GM21576 (cell line): ENCODE data around the gene KCNC4.
A peak's percentile ranks its signal among the peaks of the same experiment; 100 is the strongest.

Experiments used
- ATAC-seq: cut with Tn5 transposase; IDR thresholded peaks from one replicate; pipeline ENCODE4 v1.9.1; 2021; ENCODE audit warnings: mild to moderate bottlenecking, moderate library complexity; ENCODE audit not compliant: unreplicated experiment

KCNC4 gene

GRCh38 chr1:110188035-110188618 is 22.0 kb upstream of the KCNC4 start:
- no peak for ATAC-seq

DNA sequence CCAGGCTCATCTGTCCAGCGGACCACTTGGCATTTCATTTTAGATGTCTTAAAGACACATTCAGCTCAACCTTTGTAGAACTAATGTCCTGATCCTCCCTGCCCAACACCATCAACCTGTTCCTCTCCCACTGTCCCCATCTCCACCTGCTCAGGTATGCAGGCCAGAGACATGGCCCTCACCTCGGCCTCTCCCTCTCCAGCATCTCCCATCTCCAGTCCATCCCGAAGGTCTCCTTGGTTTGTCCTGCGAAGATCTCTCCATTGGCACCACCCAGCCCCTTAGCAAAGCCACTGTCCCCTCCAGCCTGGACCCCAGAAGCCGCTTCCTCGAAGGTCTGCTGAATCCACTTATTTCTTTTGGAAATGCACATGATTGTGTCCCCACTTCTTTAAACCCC is 20.9 kb upstream of the KCNC4 start:
- no peak for ATAC-seq

GRCh38 chr1:110190282-110190929 is 19.7 kb upstream of the KCNC4 start:
- no peak for ATAC-seq

DNA sequence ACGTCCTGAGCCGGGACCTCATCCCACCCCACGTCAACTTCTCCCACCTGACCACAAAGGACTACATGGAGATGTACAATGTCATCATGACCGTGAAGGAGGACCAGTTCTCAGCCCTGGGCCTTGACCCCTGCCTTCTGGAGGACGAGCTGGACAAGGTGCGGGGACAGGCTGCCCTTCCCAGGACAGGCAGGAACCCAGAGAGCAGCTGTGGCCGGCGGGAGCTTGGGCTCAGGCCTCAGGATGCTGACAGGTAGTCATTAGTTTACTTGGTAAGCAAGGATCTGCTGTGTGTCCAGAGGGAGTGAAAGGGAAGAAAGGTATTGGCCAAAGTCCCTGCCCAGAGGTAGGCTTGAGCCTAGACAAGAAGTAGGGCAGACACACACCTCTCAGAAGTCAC is 17.6 kb upstream of the KCNC4 start:
- ATAC-seq: no peak

DNA sequence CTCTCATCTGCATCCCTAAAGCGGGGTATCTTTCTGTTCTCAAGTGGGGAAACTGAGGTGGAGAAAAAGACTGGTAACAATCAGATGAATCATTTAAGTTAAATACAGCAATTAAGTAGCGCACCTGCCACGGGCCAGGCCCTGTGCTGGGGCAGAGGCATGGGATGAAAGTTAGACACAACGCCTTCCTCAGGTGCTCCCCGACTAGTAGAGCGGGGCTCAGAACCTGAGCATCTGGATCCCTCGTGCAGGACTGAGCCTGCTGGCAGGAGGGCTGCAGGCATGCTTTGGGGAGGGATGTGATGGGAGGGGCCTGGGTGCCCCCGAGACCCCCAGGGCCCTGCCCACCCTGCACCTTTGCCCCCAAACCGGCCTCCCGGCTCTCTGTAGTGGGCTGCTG is 14.9 kb upstream of the KCNC4 start:
- ATAC-seq: no peak

DNA sequence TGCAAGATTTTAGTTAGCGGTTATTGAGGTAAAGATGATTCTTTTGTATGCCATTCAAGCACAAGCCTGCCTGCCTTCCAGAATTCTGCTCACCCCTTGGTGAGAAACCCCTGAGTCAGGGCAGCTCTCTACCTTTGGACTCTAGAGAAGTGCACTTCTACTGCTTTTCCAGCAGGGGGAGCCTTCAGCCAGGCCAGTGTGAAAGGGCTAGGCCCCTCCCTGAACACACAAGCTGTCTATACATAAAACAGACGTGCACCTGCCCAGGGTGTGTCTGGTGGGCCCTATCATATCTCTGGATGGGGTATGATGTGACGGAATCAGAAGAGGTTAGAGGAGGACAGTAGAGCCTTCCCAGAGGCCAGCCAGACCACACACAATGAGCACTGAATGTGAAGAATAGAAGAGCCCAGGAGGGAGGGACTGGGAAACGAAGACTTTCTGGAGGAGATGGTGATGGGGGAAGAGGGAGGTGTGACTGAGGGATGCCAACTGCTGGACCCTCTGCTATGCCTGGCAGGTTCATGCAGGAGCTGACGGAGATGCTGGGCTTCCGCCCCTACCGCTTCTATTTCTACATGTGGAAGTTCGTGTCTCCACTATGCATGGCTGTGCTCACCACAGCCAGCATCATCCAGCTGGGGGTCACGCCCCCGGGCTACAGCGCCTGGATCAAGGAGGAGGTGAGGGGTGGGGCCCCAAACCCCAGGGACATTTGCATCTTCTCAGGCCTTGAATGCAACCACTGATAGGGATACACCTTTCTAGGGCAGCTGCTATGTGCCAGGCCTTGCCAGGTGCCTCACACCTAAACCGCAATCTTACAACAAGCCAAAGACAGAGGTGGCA is 13.0 kb upstream of the KCNC4 start:
- peak; percentile 59 for ATAC-seq

DNA sequence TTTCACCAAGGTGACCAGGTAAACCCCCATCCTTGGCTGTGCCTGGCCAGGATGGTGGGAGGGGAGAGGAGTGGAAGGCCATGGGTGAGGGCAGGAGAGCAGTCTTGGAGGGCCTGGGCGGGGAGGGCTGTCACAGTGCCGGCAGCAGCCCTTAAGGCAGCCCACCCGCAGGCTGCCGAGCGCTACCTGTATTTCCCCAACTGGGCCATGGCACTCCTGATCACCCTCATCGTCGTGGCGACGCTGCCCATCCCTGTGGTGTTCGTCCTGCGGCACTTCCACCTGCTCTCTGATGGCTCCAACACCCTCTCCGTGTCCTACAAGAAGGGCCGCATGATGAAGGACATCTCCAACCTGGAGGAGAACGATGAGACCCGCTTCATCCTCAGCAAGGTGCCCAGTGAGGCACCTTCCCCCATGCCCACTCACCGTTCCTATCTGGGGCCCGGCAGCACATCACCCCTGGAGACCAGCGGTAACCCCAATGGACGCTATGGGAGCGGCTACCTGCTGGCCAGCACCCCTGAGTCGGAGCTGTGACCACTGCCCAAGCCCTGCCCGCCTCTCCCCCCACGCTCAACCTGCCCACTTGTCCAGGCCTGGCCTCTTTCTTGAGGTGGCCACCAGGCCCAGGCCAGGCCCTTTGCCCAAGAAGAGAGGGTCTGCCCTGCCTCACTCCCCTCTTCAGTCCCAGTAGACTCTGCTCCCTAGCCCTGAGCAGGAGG is 12.0 kb upstream of the KCNC4 start:
- no peak for ATAC-seq

- ATAC-seq: no peak
Observed at GRCh38 chr1:110198746-110199145, 11.4 kb upstream of the KCNC4 start.

DNA sequence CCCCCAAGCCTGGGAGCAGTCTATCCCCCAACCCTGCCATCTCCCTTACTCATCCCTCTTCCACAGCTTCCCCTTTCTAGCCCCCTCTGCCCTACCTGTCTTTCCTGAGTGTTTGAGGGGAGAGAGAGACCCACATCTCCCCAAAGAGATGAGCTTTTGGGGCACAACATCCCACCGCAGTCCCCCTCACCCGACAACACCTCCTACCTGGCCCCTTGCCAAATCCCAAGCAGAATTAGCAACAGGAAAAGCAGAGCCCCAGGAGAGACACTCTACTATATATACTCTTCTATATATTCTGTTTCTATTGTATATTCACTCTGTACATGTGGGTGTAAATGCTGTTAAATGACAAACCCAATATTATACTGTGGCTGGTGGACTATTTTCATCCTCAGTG is 9.9 kb upstream of the KCNC4 start:
- ATAC-seq: no peak

DNA sequence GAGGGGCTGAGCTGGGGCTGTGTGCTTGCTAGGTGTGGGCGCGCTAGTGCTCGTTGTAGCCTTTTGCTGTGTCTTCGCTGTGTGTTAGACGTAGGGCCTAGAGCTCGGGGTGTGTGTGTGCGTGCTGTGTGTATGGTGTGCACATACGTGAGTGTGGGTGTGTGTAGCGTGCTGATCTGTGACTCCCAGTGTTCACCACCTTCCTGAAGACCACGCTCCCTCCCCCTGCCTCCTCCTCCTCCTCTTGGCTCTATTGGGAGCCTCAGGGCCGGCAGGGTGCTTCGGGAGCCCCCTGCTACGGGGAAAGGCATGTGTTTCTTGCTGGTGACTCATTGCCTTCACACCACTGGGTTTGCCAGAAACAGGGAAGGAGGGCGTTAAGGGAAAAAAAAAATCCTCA is 9.4 kb upstream of the KCNC4 start:
- ATAC-seq: no peak

- ATAC-seq: no peak
Observed at GRCh38 chr1:110201157-110201825, 8.8 kb upstream of the KCNC4 start.

DNA sequence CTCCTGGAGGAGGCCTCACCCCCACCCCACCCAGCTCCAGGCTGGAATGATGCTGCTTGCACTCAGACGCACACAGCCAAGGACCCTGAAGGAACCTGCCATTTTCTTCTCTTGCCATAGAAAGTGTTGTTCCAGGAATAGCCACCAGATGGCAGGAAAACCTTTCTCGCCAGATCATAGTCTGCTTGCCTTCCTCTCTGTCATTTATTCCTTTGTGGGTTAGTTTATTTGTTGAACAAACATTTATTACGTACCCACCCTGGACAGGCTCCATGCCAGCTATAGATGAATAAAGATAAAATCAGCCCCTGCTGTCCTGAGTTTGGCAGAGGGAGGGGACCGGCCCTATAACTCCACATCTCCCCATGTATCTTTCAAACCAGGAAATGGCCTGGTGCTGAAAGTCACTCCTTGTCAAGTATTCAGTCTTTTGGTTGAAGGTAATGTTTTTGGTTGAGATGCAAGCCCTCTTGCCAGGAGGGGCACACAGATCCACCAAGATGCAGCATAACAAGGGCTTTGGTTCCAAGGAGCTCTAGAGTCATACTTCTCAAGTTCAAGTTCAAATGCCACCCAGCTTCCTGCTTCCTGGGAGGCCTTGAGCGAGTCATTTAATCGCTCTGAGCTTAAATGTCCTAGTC is 7.0 kb upstream of the KCNC4 start:
- ATAC-seq: no peak

GRCh38 chr1:110205156-110205555 is 5.0 kb upstream of the KCNC4 start:
- ATAC-seq: no peak

DNA sequence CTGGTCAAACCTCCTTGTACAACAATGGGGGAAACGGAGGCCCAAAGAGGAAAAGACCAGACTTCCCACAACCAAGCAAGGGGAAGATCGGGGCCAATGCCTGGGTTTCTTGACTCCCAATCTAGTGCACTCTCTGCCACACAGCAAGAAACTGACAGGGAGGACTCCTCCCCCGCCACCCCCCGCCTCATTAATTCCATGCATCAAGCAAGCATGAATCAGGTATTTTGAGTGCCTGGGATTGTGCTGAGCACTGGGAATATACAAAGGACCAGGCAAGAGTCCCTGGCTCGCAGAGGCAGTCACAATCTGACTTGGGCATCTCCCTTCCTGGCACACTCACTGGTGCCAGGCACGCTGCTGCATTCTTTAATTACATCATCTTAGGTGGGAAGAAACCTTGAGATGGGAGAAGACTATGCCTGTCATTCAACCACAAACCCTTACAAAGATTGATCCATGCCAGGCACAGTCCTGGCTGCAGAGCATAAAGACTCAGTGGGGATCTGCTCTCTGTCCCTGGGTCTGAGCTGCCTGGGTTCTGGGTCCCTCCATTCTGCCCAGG is 4.4 kb upstream of the KCNC4 start:
- ATAC-seq: no peak

- ATAC-seq: no peak
Observed at GRCh38 chr1:110206261-110206920, 3.7 kb upstream of the KCNC4 start.

GRCh38 chr1:110207831-110208230 is 2.3 kb upstream of the KCNC4 start:
- ATAC-seq: no peak

DNA sequence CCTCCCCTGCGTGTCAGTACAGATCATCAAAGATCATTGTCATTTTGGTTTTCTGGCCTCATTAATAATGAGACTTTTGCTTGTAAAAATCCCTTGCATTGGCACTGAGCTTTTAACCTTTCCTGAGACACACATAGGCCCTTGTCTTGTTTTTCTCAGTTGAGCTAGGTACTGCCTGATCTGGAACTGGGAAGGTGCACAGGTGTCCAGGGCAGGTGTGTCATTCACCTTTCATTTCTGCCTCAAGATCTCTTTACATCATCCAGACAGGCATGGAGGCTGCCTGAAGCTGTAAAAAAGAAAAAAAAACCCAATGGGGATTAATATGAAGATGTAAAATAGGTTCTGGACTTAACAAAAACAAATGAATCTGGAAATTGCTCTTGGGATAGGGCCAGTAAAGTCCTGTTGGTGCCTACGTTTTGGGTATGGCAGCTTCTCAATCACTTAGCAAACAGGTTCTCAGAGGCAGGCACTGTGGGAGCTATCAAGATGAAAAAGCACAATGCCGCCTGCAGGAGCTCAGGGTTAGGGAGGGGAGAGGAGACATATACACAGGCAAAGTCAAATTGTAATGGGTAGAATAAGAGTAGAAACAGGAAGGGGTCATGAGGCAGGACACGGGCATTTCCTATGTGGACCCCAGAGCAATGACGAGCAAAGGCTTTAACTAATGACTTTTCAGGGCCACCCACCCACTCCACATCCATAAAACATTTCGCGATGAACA is 1.0 kb upstream of the KCNC4 start:
- ATAC-seq: no peak

GRCh38 chr1:110210604-110211495 is 736 bp downstream of the KCNC4 start:
- ATAC-seq: peak; percentile 23
